Ishikawa (cell line): ENCODE data around the gene LGI4.

Source experiments
- CEBPB ChIP-seq: IDR thresholded peaks from 2 replicates; pipeline ENCODE4 v1.6.1; 2012
- CREB1 ChIP-seq: IDR thresholded peaks from 2 replicates; pipeline ENCODE4 v1.6.1; 2012; ENCODE audit warnings: low read depth
- EGR1 ChIP-seq: IDR thresholded peaks from 2 replicates; pipeline ENCODE4 v1.6.1; 2012
- EP300 ChIP-seq: IDR thresholded peaks from 2 replicates; pipeline ENCODE4 v1.6.1; 2012; ENCODE audit warnings: borderline replicate concordance
- FOXM1 ChIP-seq: IDR thresholded peaks from 2 replicates; pipeline ENCODE4 v1.6.1; 2012; ENCODE audit warnings: low read depth, borderline replicate concordance
- MAX ChIP-seq: IDR thresholded peaks from 2 replicates; pipeline ENCODE4 v1.6.1; 2012
- NFIC ChIP-seq: IDR thresholded peaks from 2 replicates; pipeline ENCODE4 v1.6.1; 2012
- RAD21 ChIP-seq: IDR thresholded peaks from 2 replicates; pipeline ENCODE4 v1.6.1; 2012; ENCODE audit warnings: low read depth
- REST ChIP-seq: IDR thresholded peaks from 2 replicates; pipeline ENCODE4 v1.6.1; 2012; ENCODE audit warnings: low read depth, mild to moderate bottlenecking
- TAF1 ChIP-seq: IDR thresholded peaks from 2 replicates; pipeline ENCODE4 v1.6.1; 2012; ENCODE audit warnings: low read depth, mild to moderate bottlenecking
- TCF12 ChIP-seq: IDR thresholded peaks from 2 replicates; pipeline ENCODE4 v1.6.1; 2012; ENCODE audit warnings: low read depth
- TEAD4 ChIP-seq: IDR thresholded peaks from 2 replicates; pipeline ENCODE4 v1.6.1; 2012
- USF1 ChIP-seq: IDR thresholded peaks from 2 replicates; pipeline ENCODE4 v1.6.1; 2012
- YY1 ChIP-seq: IDR thresholded peaks from 2 replicates; pipeline ENCODE4 v1.6.1; 2012; ENCODE audit warnings: low read depth
- ZBTB7A ChIP-seq: IDR thresholded peaks from 2 replicates; pipeline ENCODE4 v1.6.1; 2012; ENCODE audit warnings: low read depth

Gene LGI4

GRCh38 chr19:35150445-35150844 is 15.6 kb upstream of the LGI4 start:
- no peak for TF ChIP-seq TAF1
- no peak for TF ChIP-seq NFIC
- no peak for TF ChIP-seq TCF12
- TF ChIP-seq ZBTB7A, result no peak
- TF ChIP-seq FOXM1, result no peak
- no peak for TF ChIP-seq REST
- TF ChIP-seq YY1, result no peak
- no peak for TF ChIP-seq USF1
- TF ChIP-seq CREB1, result no peak
- no peak for TF ChIP-seq CEBPB
- TF ChIP-seq MAX, result no peak
- no peak for TF ChIP-seq RAD21
- no peak for TF ChIP-seq TEAD4
- TF ChIP-seq EP300, result no peak
- TF ChIP-seq EGR1, result no peak

- no peak for TF ChIP-seq TEAD4
- TF ChIP-seq FOXM1, result no peak
- no peak for TF ChIP-seq MAX
- no peak for TF ChIP-seq TAF1
- TF ChIP-seq USF1, result no peak
- TF ChIP-seq ZBTB7A, result no peak
- TF ChIP-seq REST, result no peak
- TF ChIP-seq NFIC, result no peak
- TF ChIP-seq TCF12, result no peak
- TF ChIP-seq EP300, result no peak
- TF ChIP-seq YY1, result no peak
Observed at GRCh38 chr19:35149463-35149862, 14.6 kb upstream of the LGI4 start.

GRCh38 chr19:35146746-35147459 is 12.0 kb upstream of the LGI4 start:
- TF ChIP-seq NFIC (no peak), EGR1 (no peak), USF1 (0 out of 2 replicates have a peak, but pooled peaks have one; percentile 21), RAD21 (no peak)

- TF ChIP-seq MAX (no peak), EGR1 (no peak), CEBPB (no peak), FOXM1 (no peak), EP300 (no peak), USF1 (no peak), NFIC (peak; percentile 89), TEAD4 (peak; percentile 48)
Observed at GRCh38 chr19:35144600-35145436, 10.0 kb upstream of the LGI4 start.

- TF ChIP-seq NFIC, result no peak
- TF ChIP-seq EP300, result no peak
- TF ChIP-seq CEBPB, result no peak
- TF ChIP-seq MAX, result no peak
- TF ChIP-seq ZBTB7A, result no peak
- TF ChIP-seq FOXM1, result no peak
- no peak for TF ChIP-seq CREB1
- no peak for TF ChIP-seq YY1
- TF ChIP-seq TCF12, result no peak
- TF ChIP-seq TAF1, result no peak
- no peak for TF ChIP-seq EGR1
- TF ChIP-seq USF1, result no peak
Observed at GRCh38 chr19:35144259-35144599, 9.4 kb upstream of the LGI4 start.
